HepG2 (cell line): ENCODE data around the gene SOAT2. TPM values are rescaled to one million over a fixed set of nuclear protein-coding genes. Genes with fewer than 3 reads are reported as not detected.
A peak's percentile ranks its signal among the peaks of the same experiment; 100 is the strongest.

Experiments used
- CHD2 ChIP-seq: IDR thresholded peaks from 2 replicates; pipeline ENCODE4 v1.6.1; 2011; ENCODE audit warnings: low read depth, low read length, improper control_type of control experiment
- FOXA3 ChIP-seq: IDR thresholded peaks from 2 replicates; pipeline ENCODE4 v1.6.1; 2016; ENCODE audit warnings: missing genetic modification reagents, missing compliant biosample characterization
- FOXP4 ChIP-seq: sonication (generic); formaldehyde crosslinking; IDR thresholded peaks from 2 replicates; pipeline ENCODE4 v1.4.0; 2020; ENCODE audit warnings: missing genetic modification reagents
- GMEB2 ChIP-seq: IDR thresholded peaks from 2 replicates; pipeline ENCODE4 v1.6.1; 2016; ENCODE audit warnings: missing biosample characterization, missing genetic modification reagents, low read depth
- MYPOP ChIP-seq: sonication (generic); formaldehyde crosslinking; IDR thresholded peaks from 2 replicates; pipeline ENCODE4 v1.8.1; 2023; ENCODE audit warnings: mild to moderate bottlenecking, moderate library complexity, missing genetic modification reagents
- NONO ChIP-seq, 2 experiments: fragments of 450-650 bp in 1 of 2; sonication (generic) in 1 of 2; formaldehyde crosslinking in 1 of 2; IDR thresholded peaks in 1 of 2; conservative IDR thresholded peaks in 1 of 2; 2 replicates each; pipeline versions ENCODE4 v1.6.1 to v1.8.0; 2017 to 2022; ENCODE audit warnings: mild to moderate bottlenecking in 1 of 2, missing genetic modification reagents in 1 of 2, moderate library complexity in 1 of 2
- NR2C2 ChIP-seq: sonication (generic); formaldehyde crosslinking; IDR thresholded peaks from 2 replicates; pipeline ENCODE4 v1.4.0; 2020; ENCODE audit warnings: missing genetic modification reagents, mild to moderate bottlenecking, moderate library complexity, borderline replicate concordance
- ZBTB40 ChIP-seq, 2 experiments: fragments of 450-650 bp in 1 of 2; sonication (generic) in 1 of 2; formaldehyde crosslinking in 1 of 2; IDR thresholded peaks; 2 replicates each; pipeline versions ENCODE4 v1.6.1 to v1.8.0; 2016 to 2022; ENCODE audit warnings: antibody characterized with exemption in 1 of 2, mild to moderate bottlenecking in 1 of 2, missing genetic modification reagents in 1 of 2
- ZNF232 ChIP-seq: sonication (generic); formaldehyde crosslinking; IDR thresholded peaks from 2 replicates; pipeline ENCODE4 v1.4.0; 2020; ENCODE audit warnings: missing genetic modification reagents, borderline replicate concordance
- ZNF292 ChIP-seq: sonication (generic); formaldehyde crosslinking; IDR thresholded peaks from 2 replicates; pipeline ENCODE4 v1.8.1; 2022; ENCODE audit warnings: mild to moderate bottlenecking, low read depth, missing genetic modification reagents, borderline replicate concordance
- ZNF337 ChIP-seq: sonication (generic); formaldehyde crosslinking; IDR thresholded peaks from 2 replicates; pipeline ENCODE4 v1.5.1; 2020; ENCODE audit warnings: missing genetic modification reagents, low read depth, mild to moderate bottlenecking, borderline replicate concordance
- ZNF484 ChIP-seq: sonication (generic); formaldehyde crosslinking; IDR thresholded peaks from 2 replicates; pipeline ENCODE4 v1.5.1; 2020; ENCODE audit warnings: mild to moderate bottlenecking, low read depth, missing genetic modification reagents, borderline replicate concordance
- ZNF546 ChIP-seq: sonication (generic); formaldehyde crosslinking; conservative IDR thresholded peaks from 2 replicates; pipeline ENCODE4 v1.8.1; 2023; ENCODE audit warnings: mild to moderate bottlenecking, missing genetic modification reagents
- ZNF567 ChIP-seq: sonication (generic); formaldehyde crosslinking; IDR thresholded peaks from 2 replicates; pipeline ENCODE4 v1.8.1; 2023; ENCODE audit warnings: mild to moderate bottlenecking, missing genetic modification reagents, borderline replicate concordance
- polyA plus RNA-seq, 8 experiments: library from polyadenylated mRNA; depleted of rRNA in 3 of 8; stranded (reverse) in 7 of 8; unstranded in 1 of 8; fragments of >200 nt; fragmentation: Illumina TruSeq in 4 of 8; extraction: Trizol in 4 of 8; gene quantifications; 2 replicates each; pipeline versions ENCODE4 v1.2.1 to v1.2.3, GENCODE V29; 2011 to 2016; ENCODE audit warnings: low read depth in 4 of 8, missing spikeins in 1 of 8, mixed read lengths in 1 of 8; ENCODE audit not compliant: insufficient read depth in 1 of 8
- total RNA-seq, 5 experiments: library from RNA; depleted of rRNA; stranded (reverse); fragments of >200 nt; fragmentation: Illumina TruSeq; extraction: Trizol; gene quantifications; 2 replicates each; pipeline ENCODE4 v1.2.3, GENCODE V29; 2016; ENCODE audit warnings: low read depth in 1 of 5

The SOAT2 gene
- total and polyA plus RNA-seq, 2 of the 13 experiments (the other 11 are each of a cell fraction or from before 2014, with no cell fraction given), result 14.9 to 108 TPM

- TF ChIP-seq FOXA3, result peak; percentile 93
- TF ChIP-seq MYPOP (CRISPR knock-in tag), result no peak
- no peak for TF ChIP-seq ZNF292 (CRISPR knock-in tag)
- TF ChIP-seq NR2C2 (CRISPR knock-in tag), result peak; percentile 37; the same call in 1 of the 2 replicates
- no peak for TF ChIP-seq ZBTB40 (IDR thresholded peaks at IDR 0.05)
- no peak; the same call in 1 of the 2 replicates for TF ChIP-seq ZBTB40 (CRISPR knock-in tag; IDR thresholded peaks at IDR 0.05)
- no peak for TF ChIP-seq ZNF232
- TF ChIP-seq ZNF567 (CRISPR knock-in tag), result no peak
- TF ChIP-seq ZNF337 (CRISPR knock-in tag), result no peak
- TF ChIP-seq ZNF546 (CRISPR knock-in tag), result no peak
- no peak for TF ChIP-seq GMEB2
- no peak for TF ChIP-seq CHD2
- no peak for TF ChIP-seq NONO (IDR thresholded peaks at IDR 0.05)
- peak; percentile 43; the same call in 1 of the 2 replicates for TF ChIP-seq NONO (CRISPR knock-in tag; conservative IDR thresholded peaks at IDR 0.05)
- peak; percentile 93 for TF ChIP-seq FOXP4 (CRISPR knock-in tag)
- TF ChIP-seq ZNF484 (CRISPR knock-in tag), result no peak
Measured at GRCh38 chr12:53061404-53062010, 41.8 kb upstream of the SOAT2 start (continued).
